Right lobe of liver (tissue), 6 donors: ENCODE data around the gene PHC3. TPM values are rescaled to one million over a fixed set of nuclear protein-coding genes. Genes with fewer than 3 reads are reported as not detected.
"Not testable (repeated sequence)": the region's sequence is repeated elsewhere in the genome, so short reads cannot be mapped to it uniquely, and the experiment has no call there.

Experiments
- ATAC-seq, 4 donors: fragments of 200-7000 bp; cut with Tn5 transposase; one replicate each; pipeline ENCODE4 v1.9.1; 2020; ENCODE audit warnings: mild to moderate bottlenecking in 4 of 4, moderate library complexity in 4 of 4
- DNase-seq, 3 donors: peaks; one replicate each; pipeline ENCODE4 v3.0.0-alpha.2; 2020
- H3K27ac ChIP-seq, 3 donors: fragments of 200-600 bp; one replicate each; pipeline ENCODE4 v1.8.0; 2022
- H3K27me3 ChIP-seq, 2 donors: fragments of 200-600 bp; one replicate each; pipeline ENCODE4 v1.8.0; 2022
- H3K36me3 ChIP-seq, 4 donors: fragments of 200-600 bp; sonication (generic) in 1 of 4; one replicate each; pipeline versions ENCODE4 v1.5.1 to v1.8.0; 2017 to 2022; ENCODE audit warnings: control low read depth in 1 of 4
- H3K4me1 ChIP-seq, 4 donors: fragments of 200-600 bp; sonication (generic) in 1 of 4; one replicate each; pipeline versions ENCODE4 v1.5.1 to v1.8.0; 2017 to 2022; ENCODE audit warnings: control low read depth in 1 of 4
- H3K4me3 ChIP-seq, 3 donors: fragments of 200-600 bp; one replicate each; pipeline ENCODE4 v1.8.0; 2022
- H3K9me3 ChIP-seq, 4 donors: fragments of 200-600 bp; sonication (generic) in 1 of 4; one replicate each; pipeline versions ENCODE4 v1.5.1 to v1.8.0; 2017 to 2022; ENCODE audit warnings: control low read depth in 1 of 4
- POLR2A ChIP-seq: fragments of 450-650 bp; IDR thresholded peaks from one replicate; pipeline ENCODE4 v1.6.1; 2017; ENCODE audit warnings: antibody characterized with exemption, mild to moderate bottlenecking
- WGBS: methylation state at CpG from one replicate; pipeline ENCODE4 v1.1.6; 2018; ENCODE audit warnings: low coverage, low lambda C conversion rate; ENCODE audit not compliant: insufficient coverage; ENCODE audit errors: missing lambda C conversion rate; 5-methylcytosine and 5-hydroxymethylcytosine counted together
- intact Hi-C, 2 donors: fragments of 100-400 bp; cut with DNase I; formaldehyde crosslinking; loops; one replicate each; pipeline versions ENCODE4 v1.11.2 to v1.14.1; 2022
- total RNA-seq, 6 experiments: library from RNA; depleted of rRNA in 2 of 6; stranded (reverse); fragments of >200 nt in 2 of 6; fragmentation: NEBNext Ultra II Directional in 3 of 6; extraction: Animal tissue kit (Norgen Biotek cat#: 25700) in 3 of 6; gene quantifications; one replicate each; pipeline versions ENCODE4 v1.1.0 to v1.2.4, GENCODE V29; 2016 to 2023
- TF ChIP-seq, protein P1 (sequence below), 4 donors: fragments of 200-600 bp in 3 of 4; fragments of 450-650 bp in 1 of 4; IDR thresholded peaks; one replicate each; pipeline versions ENCODE4 v1.5.1 to v1.8.0; 2016 to 2022; ENCODE audit warnings: antibody characterized with exemption in 4 of 4, mild to moderate bottlenecking in 2 of 4
- donor health status: DM: no; HTN: yes; CAD: no.
- donor health status: DM: no; HTN: no; CAD: no.
- donor health status: DM: no; HTN: no; CAD: no.
- donor health status: DM: no; HTN: yes; CAD: no.
- donor health status: DM: no; HTN: yes; CAD: no.

PHC3 gene
- total RNA-seq, 6 experiments from 2014 or later = 20.0 to 32.6 (median 23.5) TPM

DNA sequence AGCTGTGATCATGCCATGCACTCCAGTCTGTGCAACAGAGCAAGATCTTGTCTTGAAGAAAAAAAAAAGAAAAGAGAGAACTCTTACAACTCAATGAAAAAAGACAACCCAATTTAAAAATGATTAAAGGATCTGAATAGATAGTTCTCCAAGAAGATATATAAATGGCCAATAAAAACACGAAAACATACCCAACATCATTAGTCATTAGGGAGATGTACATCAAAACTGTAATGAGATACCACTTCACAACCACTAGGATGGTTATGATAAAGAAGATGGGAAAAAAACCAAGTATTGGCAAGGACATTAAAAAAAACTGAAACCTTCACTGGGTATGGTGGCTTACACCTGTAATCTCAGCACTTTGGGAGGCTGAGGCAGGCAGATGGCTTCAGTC, 38.3 kb upstream of the PHC3 start:
- H3K4me3 ChIP-seq = no peak overlapping the region
- intact Hi-C loops = no loop called here
- H3K27me3 ChIP-seq = no peaks in the 10 kb centered on the region
- H3K4me1 ChIP-seq = peaks cover 0 to 3% (median 0%) of the 10 kb centered on the region in 4 donors
- no peak overlapping the region for H3K27ac ChIP-seq
- DNase-seq = no peak
- WGBS = 62% methylated on average over 1 of the region's 1 CpG
- H3K9me3 ChIP-seq = no peaks in the 10 kb centered on the region
- no peaks in the 10 kb centered on the region for H3K36me3 ChIP-seq
- TF ChIP-seq, protein P1, sequence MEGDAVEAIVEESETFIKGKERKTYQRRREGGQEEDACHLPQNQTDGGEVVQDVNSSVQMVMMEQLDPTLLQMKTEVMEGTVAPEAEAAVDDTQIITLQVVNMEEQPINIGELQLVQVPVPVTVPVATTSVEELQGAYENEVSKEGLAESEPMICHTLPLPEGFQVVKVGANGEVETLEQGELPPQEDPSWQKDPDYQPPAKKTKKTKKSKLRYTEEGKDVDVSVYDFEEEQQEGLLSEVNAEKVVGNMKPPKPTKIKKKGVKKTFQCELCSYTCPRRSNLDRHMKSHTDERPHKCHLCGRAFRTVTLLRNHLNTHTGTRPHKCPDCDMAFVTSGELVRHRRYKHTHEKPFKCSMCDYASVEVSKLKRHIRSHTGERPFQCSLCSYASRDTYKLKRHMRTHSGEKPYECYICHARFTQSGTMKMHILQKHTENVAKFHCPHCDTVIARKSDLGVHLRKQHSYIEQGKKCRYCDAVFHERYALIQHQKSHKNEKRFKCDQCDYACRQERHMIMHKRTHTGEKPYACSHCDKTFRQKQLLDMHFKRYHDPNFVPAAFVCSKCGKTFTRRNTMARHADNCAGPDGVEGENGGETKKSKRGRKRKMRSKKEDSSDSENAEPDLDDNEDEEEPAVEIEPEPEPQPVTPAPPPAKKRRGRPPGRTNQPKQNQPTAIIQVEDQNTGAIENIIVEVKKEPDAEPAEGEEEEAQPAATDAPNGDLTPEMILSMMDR (IDR thresholded peaks at IDR 0.05) = no peak
- TF ChIP-seq POLR2A = no peak
- no peak for ATAC-seq

DNA sequence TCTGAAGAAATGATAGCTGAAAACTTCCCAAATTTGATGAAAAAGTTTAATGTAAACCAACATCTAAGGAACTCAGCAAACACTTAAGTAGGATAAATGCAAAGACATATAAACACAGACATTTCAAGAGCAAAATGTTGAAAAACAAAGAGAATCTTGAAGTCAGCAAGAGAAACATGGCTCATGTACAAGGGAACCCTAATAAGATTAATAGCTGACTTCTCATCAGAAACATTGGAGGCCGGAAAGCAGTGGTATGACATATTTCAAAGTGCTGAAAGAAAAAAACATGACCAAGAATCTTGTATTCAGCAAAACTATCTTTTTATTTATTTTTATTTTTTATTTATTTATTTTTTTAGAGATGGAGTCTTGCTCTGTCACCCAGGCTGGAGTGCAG, 30.1 kb upstream of the PHC3 start:
- Histone ChIP-seq H3K36me3 (no peaks in the 10 kb centered on the region), H3K27me3 (no peaks in the 10 kb centered on the region), H3K4me3 (no peak overlapping the region), H3K4me1 (no peaks in the 10 kb centered on the region), H3K27ac (no peak overlapping the region), H3K9me3 (no peaks in the 10 kb centered on the region)
- ATAC-seq (no peak), DNase-seq (no peak)
- TF ChIP-seq POLR2A = no peak
- TF ChIP-seq, protein P1 (IDR thresholded peaks at IDR 0.05) = no peak
- 92% methylated on average over 1 of the region's 1 CpG for WGBS
- intact Hi-C loops = no loop called here

DNA sequence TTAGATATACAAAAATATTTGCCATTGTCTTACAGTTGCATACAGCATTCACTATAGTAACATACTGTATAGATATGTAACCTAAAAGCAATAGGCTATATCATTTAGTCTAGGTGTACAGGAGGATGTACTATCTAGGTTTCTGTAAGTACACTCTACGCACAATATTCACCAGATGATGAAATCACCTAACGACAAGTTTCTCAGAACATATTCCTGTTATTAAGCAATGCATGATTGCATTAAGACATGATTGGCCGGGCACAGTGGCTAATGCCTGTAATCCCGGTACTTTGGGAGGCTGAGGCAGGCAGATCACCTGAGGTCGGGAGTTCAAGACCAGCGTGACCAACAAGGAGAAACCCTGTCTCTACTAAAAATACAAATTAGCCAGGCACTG, 26.2 kb upstream of the PHC3 start:
- DNase-seq = no peak
- H3K9me3 ChIP-seq = no peaks in the 10 kb centered on the region
- no peak for ATAC-seq
- TF ChIP-seq, protein P1 (IDR thresholded peaks at IDR 0.05) = no peak
- no peak for TF ChIP-seq POLR2A
- H3K4me1 ChIP-seq = no peaks in the 10 kb centered on the region
- H3K27ac ChIP-seq = no peak overlapping the region
- H3K36me3 ChIP-seq = no peaks in the 10 kb centered on the region
- no peaks in the 10 kb centered on the region for H3K27me3 ChIP-seq
- 57% methylated on average over 6 of the region's 6 CpGs for WGBS
- no peak overlapping the region for H3K4me3 ChIP-seq
- intact Hi-C loops = no loop called here

DNA sequence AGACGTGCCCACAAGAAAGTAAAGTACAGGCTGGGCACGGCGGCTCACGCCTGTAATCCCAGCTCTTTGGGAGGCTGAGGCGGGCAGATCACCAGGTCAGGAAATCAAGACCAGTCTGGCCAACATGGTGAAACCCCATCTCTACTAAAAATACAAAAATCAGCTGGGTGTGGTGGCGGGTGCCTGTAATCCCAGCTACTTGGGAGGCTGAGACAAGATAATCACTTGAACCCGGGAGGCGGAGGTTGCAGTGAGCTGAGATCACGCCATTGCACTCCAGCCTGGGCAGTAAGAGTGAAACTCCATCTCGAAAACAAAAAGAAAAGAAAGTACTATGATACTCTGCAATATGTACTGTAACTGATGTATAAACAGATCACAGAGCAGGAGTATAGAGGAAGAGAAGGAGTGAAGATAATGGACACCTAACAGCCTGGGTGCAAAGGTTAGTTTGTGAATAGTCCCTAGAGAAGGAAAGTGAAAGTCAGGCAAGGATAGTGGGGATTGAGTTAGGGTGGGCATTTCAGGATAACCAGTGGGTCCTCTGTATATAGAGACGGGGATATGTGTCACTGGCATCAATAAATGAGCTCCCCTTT, 24.7 kb upstream of the PHC3 start:
- H3K27ac ChIP-seq = not testable (repeated sequence)

DNA sequence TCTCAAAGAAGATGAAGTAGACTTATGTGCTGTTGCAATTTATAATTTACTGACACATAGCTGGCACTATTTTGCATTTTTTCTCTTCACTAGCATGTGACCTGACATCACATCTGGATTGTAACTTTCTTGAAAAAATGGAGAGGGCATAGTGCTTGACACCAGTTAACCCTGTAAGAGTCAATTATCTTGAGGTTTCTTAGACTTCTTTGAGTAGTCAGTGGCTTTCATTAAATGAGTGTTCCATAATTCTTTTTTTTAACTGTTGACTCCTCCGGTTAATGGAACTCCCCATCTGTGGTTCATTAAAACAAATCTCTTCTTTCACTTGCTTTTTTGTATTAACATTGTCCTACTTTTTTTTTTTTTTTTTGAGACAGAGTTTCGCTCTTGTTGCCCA, 23.8 kb upstream of the PHC3 start:
- H3K4me3 ChIP-seq = no peak overlapping the region

More for the DNA sequence above, 24.7 kb upstream of the PHC3 start:
- H3K4me1 ChIP-seq, H3K9me3 ChIP-seq, intact Hi-C loops, H3K27me3 ChIP-seq, DNase-seq, H3K4me3 ChIP-seq, H3K36me3 ChIP-seq: not testable (repeated sequence)
- ATAC-seq = peak; percentile 81 to 97 (median 88)
- 85% methylated on average over 9 of the region's 11 CpGs for WGBS

More for the DNA sequence above, 23.8 kb upstream of the PHC3 start:
- ATAC-seq (no peak), DNase-seq (no peak)
- Histone ChIP-seq H3K9me3 (no peaks in the 10 kb centered on the region), H3K36me3 (no peaks in the 10 kb centered on the region), H3K4me1 (no peaks in the 10 kb centered on the region), H3K27ac (no peak overlapping the region), H3K27me3 (no peaks in the 10 kb centered on the region)
- intact Hi-C loops = no loop called here
- WGBS = 73% methylated on average over 2 of the region's 2 CpGs
- no peak for TF ChIP-seq POLR2A
- TF ChIP-seq, protein P1 (IDR thresholded peaks at IDR 0.05) = no peak
